Epithelial cell of proximal tubule (primary cell): Measurements from ENCODE around the gene SRSF5. TPM values are rescaled to one million over a fixed set of nuclear protein-coding genes. Genes with fewer than 3 reads are reported as not detected.

Experiments
- DNase-seq: peaks from one replicate; pipeline ENCODE4 v3.0.0-alpha.2; 2011; ENCODE audit warnings: low read depth
- H3K4me3 ChIP-seq: 2 replicates; pipeline ENCODE4 v1.5.1; 2011; ENCODE audit warnings: low read depth, mild to moderate bottlenecking, low read length
- total RNA-seq: library from RNA; depleted of rRNA; stranded (reverse); fragments of >200 nt; gene quantifications from 2 replicates; pipeline ENCODE4 v1.2.3, GENCODE V29; 2015
- TF ChIP-seq, protein P1 (sequence below): conservative IDR thresholded peaks from 2 replicates; pipeline ENCODE4 v1.5.1; 2012; ENCODE audit warnings: low read depth, mild to moderate bottlenecking, low read length

Gene SRSF5
- total RNA-seq, 1 donor from 2014 or later, result 151 TPM

GRCh38 chr14:69814397-69814796 is 47.5 kb downstream of the SRSF5 start:
- no peak overlapping the region for H3K4me3 ChIP-seq
- TF ChIP-seq, protein P1, sequence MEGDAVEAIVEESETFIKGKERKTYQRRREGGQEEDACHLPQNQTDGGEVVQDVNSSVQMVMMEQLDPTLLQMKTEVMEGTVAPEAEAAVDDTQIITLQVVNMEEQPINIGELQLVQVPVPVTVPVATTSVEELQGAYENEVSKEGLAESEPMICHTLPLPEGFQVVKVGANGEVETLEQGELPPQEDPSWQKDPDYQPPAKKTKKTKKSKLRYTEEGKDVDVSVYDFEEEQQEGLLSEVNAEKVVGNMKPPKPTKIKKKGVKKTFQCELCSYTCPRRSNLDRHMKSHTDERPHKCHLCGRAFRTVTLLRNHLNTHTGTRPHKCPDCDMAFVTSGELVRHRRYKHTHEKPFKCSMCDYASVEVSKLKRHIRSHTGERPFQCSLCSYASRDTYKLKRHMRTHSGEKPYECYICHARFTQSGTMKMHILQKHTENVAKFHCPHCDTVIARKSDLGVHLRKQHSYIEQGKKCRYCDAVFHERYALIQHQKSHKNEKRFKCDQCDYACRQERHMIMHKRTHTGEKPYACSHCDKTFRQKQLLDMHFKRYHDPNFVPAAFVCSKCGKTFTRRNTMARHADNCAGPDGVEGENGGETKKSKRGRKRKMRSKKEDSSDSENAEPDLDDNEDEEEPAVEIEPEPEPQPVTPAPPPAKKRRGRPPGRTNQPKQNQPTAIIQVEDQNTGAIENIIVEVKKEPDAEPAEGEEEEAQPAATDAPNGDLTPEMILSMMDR, result no peak
- DNase-seq, result no peak

- H3K4me3 ChIP-seq, result no peak overlapping the region
- DNase-seq, result no peak
- TF ChIP-seq, protein P1, result no peak
Measured at GRCh38 chr14:69815556-69815955, 48.6 kb downstream of the SRSF5 start.

- no peak overlapping the region for H3K4me3 ChIP-seq
- TF ChIP-seq, protein P1, result no peak
- DNase-seq, result no peak
Measured at GRCh38 chr14:69816216-69816615, 49.3 kb downstream of the SRSF5 start.

DNA sequence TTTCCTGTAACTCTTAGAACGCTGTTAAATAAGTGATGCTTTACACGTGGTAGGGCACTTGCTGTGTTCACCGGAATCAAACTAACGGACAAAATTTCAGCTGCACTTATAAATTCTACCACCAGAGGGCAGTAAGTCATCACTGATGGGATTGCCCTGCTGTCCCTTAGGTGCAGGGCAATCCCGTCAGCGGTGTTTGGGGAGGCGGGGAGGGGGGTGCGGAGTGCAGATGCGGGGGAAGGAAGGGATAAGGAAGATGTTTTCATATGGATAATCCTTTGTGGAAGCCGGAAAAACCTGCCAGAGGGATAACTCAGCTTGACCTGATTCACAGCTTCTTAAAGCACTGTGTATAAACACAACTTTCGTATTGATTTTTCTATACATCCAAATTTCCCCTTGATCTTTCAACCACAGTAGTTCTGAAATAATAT is 51.8 kb downstream of the SRSF5 start:
- peak; percentile 16 for DNase-seq
- H3K4me3 ChIP-seq, result no peak overlapping the region
- TF ChIP-seq, protein P1, result peak; percentile 85

DNA sequence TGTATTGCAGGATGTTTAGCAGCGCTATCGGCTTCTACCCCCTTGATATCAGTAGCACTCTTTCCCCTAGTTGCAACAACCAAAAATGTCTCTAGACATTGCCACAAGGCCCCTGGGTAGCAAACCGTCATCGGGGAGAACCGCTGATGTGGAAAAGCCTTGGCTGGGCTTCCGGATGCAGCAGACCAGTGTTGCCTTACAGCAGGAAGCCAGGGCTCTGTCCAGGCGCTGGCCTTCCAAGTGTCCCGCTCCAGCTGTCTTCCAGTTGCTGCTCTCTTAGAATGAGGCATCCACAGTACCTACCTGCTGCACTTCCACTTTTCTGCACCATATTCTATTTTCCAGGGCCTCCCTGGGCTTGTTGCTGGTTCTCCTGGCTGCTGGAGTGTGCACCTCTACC is 52.7 kb downstream of the SRSF5 start:
- TF ChIP-seq, protein P1, result no peak
- H3K4me3 ChIP-seq, result no peak overlapping the region
- no peak for DNase-seq

GRCh38 chr14:69820991-69821390 is 54.0 kb downstream of the SRSF5 start:
- DNase-seq, result no peak
- no peak overlapping the region for H3K4me3 ChIP-seq
- TF ChIP-seq, protein P1, result no peak

Other genes with a start within 250 kb of the SRSF5 start
- gene CCDC177, start 192.3 kb upstream of the SRSF5 start, total RNA-seq, result not detected in 2 replicates
- gene SUSD6, start 155.5 kb upstream of the SRSF5 start, total RNA-seq, result 6.2 and 7.5 TPM in 2 replicates
- not detected in 2 replicates for gene SLC10A1, start 30.1 kb downstream of the SRSF5 start, total RNA-seq
- gene SMOC1, start 112.3 kb downstream of the SRSF5 start, total RNA-seq, result 1.3 and 7.4 TPM in 2 replicates